ENCODE results near the gene LNX2.

- no peak for TF ChIP-seq POLR2AphosphoS5 (IDR thresholded peaks at IDR 0.05; ENCODE audit: low read depth, low read length)
- no peak for TF ChIP-seq CTCF (IDR thresholded peaks at IDR 0.05 in 2 of 3, conservative IDR thresholded peaks at IDR 0.05 in 1 of 3; ENCODE audit: borderline replicate concordance in 1 of 3, insufficient read depth in 1 of 3, low read depth in 2 of 3, low read length in 2 of 3)
- no peak for TF ChIP-seq POLR2A (IDR thresholded peaks at IDR 0.05; ENCODE audit: borderline replicate concordance, extremely low read depth, insufficient read depth, insufficient read length)
- no peak for TF ChIP-seq EZH2 (IDR thresholded peaks at IDR 0.05)
These were observed 37.4 kb upstream of the LNX2 start for GRCh38 chr13:27657724-27658123.
